Endodermal cell (in vitro differentiated cells): ENCODE measurements around the gene PPAN. TPM values are rescaled to one million over a fixed set of nuclear protein-coding genes. Genes with fewer than 3 reads are reported as not detected.

Source experiments
- DNase-seq: peaks from one replicate; pipeline ENCODE4 v3.0.0-alpha.2; 2017
- H3K27ac ChIP-seq: 2 replicates; pipeline ENCODE4 v1.5.1; 2013; ENCODE audit warnings: mild to moderate bottlenecking, low read depth, low read length, moderate library complexity
- H3K27me3 ChIP-seq: 2 replicates; pipeline ENCODE4 v1.6.1; 2013; ENCODE audit warnings: mild to moderate bottlenecking, low read length, moderate library complexity; ENCODE audit not compliant: insufficient read depth, control insufficient read depth, poor library complexity, severe bottlenecking
- H3K36me3 ChIP-seq: 2 replicates; pipeline ENCODE4 v1.7.0; 2013; ENCODE audit warnings: mild to moderate bottlenecking, low read length, moderate library complexity; ENCODE audit not compliant: control insufficient read depth, insufficient read depth
- H3K4me1 ChIP-seq: one replicate; pipeline ENCODE4 v1.7.0; 2013; ENCODE audit warnings: low read length; ENCODE audit not compliant: control insufficient read depth, insufficient read depth
- H3K4me3 ChIP-seq: 2 replicates; pipeline ENCODE4 v1.5.1; 2013; ENCODE audit warnings: mild to moderate bottlenecking, low read length, moderate library complexity
- H3K9ac ChIP-seq: 2 replicates; pipeline ENCODE4 v1.6.1; 2013; ENCODE audit warnings: mild to moderate bottlenecking, low read length, moderate library complexity; ENCODE audit not compliant: poor library complexity, severe bottlenecking; ENCODE audit errors: extremely low read depth
- H3K9me3 ChIP-seq: 2 replicates; pipeline ENCODE4 v1.6.1; 2013; ENCODE audit warnings: mild to moderate bottlenecking, low read length, moderate library complexity; ENCODE audit not compliant: control insufficient read depth
- H3K27ac Mint-ChIP-seq: 2 replicates; pipeline ENCODE4 v1.8.0; 2020; ENCODE audit warnings: mixed read lengths
- H3K27me3 Mint-ChIP-seq: 2 replicates; pipeline ENCODE4 v1.8.0; 2021; ENCODE audit warnings: mild to moderate bottlenecking, mixed read lengths; ENCODE audit not compliant: insufficient read depth
- H3K36me3 Mint-ChIP-seq: 2 replicates; pipeline ENCODE4 v1.8.0; 2020; ENCODE audit warnings: low read depth, mixed read lengths
- H3K4me1 Mint-ChIP-seq: 2 replicates; pipeline ENCODE4 v1.8.0; 2020; ENCODE audit warnings: mixed read lengths
- H3K4me3 Mint-ChIP-seq: 2 replicates; pipeline ENCODE4 v1.8.0; 2020; ENCODE audit warnings: mild to moderate bottlenecking, moderate library complexity, mixed read lengths
- H3K9me3 Mint-ChIP-seq: 2 replicates; pipeline ENCODE4 v1.8.0; 2020; ENCODE audit warnings: mild to moderate bottlenecking, mixed read lengths
- WGBS, 2 experiments: methylation state at CpG; one replicate each; pipeline versions ENCODE4 v1.1.5 to v1.1.7; 2013; ENCODE audit warnings: missing lambda C conversion rate in 2 of 2, mixed read lengths in 1 of 2; ENCODE audit not compliant: insufficient coverage in 1 of 2, insufficient read length in 1 of 2; 5-methylcytosine and 5-hydroxymethylcytosine counted together
- total RNA-seq, 2 donors: library from RNA; stranded (reverse); fragmentation: NEBNext Ultra II Directional in 1 of 2; extraction: Animal tissue kit (Norgen Biotek cat#: 25700) in 1 of 2; gene quantifications; 2 replicates in 1 of 2; 3 replicates in 1 of 2; pipeline ENCODE4 v1.2.1, GENCODE V29; 2021
- TF ChIP-seq, protein P1 (sequence below): fragments of 200-600 bp; sonication (generic); conservative IDR thresholded peaks from 2 replicates; pipeline ENCODE4 v1.5.0; 2021; ENCODE audit warnings: antibody characterized with exemption, mild to moderate bottlenecking

PPAN gene
- total RNA-seq, 2 donors from 2014 or later, result 40.3 to 54.0 TPM

DNA sequence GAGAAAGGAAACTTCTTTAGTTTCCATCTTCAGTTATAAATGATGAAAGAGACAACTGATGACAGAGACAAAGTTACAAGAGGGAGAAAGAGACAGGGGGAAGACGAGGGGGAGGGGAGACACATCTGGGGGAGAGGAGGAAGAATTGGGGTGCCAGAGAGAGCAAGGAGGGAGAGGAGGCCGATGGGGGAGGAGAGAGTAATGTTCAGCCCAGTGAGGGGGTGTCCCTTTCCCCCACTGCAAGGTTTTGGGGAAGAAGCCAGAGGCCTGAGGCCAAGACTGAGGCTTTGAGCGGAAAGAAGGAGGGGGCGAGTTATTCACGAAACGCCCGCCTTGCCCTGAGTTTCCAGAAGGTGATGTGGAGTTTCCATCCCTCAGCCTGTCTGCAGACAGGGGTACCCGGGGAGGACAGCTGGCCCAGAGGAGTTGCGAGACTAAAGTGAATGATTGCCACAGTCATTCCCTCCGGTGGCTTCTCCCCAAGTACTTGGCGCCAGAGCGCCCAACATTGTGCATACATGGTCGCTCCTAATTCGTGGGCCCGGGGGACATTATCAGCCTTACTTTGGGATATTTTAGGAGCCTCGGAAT lies 558 bp upstream of the PPAN start:
- H3K27me3 ChIP-seq, result no peaks in the 10 kb centered on the region
- peak overlapping the region; percentile 41 for H3K27ac ChIP-seq
- peaks cover 31% of the 10 kb centered on the region for H3K36me3 ChIP-seq
- H3K4me3 Mint-ChIP-seq, result peak overlapping the region; percentile 82
- H3K4me1 ChIP-seq, result peaks cover 3% of the 10 kb centered on the region
- no peaks in the 10 kb centered on the region for H3K9me3 Mint-ChIP-seq
- peaks cover 2% of the 10 kb centered on the region for H3K27me3 Mint-ChIP-seq
- peak overlapping the region; percentile 82 for H3K27ac Mint-ChIP-seq
- H3K4me1 Mint-ChIP-seq, result peaks cover 7% of the 10 kb centered on the region
- no peak overlapping the region for H3K9ac ChIP-seq
- peaks cover 35% of the 10 kb centered on the region for H3K36me3 Mint-ChIP-seq
- peak overlapping the region; percentile 90 for H3K4me3 ChIP-seq
- 63% methylated on average over 13 to 16 of the region's 16 CpGs for WGBS, 2 experiments
- no peaks in the 10 kb centered on the region for H3K9me3 ChIP-seq
- TF ChIP-seq, protein P1, sequence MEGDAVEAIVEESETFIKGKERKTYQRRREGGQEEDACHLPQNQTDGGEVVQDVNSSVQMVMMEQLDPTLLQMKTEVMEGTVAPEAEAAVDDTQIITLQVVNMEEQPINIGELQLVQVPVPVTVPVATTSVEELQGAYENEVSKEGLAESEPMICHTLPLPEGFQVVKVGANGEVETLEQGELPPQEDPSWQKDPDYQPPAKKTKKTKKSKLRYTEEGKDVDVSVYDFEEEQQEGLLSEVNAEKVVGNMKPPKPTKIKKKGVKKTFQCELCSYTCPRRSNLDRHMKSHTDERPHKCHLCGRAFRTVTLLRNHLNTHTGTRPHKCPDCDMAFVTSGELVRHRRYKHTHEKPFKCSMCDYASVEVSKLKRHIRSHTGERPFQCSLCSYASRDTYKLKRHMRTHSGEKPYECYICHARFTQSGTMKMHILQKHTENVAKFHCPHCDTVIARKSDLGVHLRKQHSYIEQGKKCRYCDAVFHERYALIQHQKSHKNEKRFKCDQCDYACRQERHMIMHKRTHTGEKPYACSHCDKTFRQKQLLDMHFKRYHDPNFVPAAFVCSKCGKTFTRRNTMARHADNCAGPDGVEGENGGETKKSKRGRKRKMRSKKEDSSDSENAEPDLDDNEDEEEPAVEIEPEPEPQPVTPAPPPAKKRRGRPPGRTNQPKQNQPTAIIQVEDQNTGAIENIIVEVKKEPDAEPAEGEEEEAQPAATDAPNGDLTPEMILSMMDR, result no peak
- DNase-seq, result no peak

DNA sequence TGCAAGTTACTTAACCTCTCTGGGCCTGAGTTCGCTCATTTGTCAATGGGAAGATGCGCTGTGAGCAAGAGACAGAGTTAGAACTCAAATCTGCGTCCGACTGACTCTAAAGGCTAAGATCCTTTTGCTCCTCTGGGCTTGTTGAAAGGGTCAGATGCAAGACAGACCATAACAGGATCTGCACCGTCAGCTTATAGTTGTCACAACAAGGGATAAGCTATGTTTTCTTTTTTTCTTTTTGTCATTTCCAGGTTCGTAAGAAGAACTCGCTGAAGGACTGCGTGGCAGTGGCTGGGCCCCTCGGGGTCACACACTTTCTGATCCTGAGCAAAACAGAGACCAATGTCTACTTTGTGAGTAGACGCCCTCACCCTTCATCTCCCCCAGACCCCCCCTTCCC lies 1.1 kb downstream of the PPAN start:
- peak overlapping the region; percentile 83 for H3K27ac Mint-ChIP-seq
- no peak overlapping the region for H3K27ac ChIP-seq

DNA sequence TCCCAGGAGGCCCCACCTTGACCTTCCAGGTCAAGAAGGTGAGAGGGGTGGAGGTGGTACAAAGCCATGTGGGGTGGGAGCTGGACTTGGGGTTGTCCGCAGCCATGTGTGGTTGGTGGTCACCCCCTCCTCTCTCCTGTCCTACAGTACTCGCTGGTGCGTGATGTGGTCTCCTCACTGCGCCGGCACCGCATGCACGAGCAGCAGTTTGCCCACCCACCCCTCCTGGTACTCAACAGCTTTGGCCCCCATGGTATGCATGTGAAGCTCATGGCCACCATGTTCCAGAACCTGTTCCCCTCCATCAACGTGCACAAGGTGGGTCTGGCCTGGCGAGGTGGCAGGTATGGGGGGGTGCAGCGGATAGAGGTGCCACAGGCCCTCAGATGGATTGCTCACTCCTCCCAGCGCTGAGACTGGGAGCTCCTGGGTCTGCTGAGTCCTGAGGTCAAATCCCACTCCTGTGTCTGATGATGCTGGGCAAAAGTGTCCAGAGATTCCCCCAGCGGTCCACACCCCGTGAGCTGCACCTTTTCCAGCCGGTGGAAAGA lies 1.7 kb downstream of the PPAN start:
- Histone ChIP-seq H3K27ac (no peak overlapping the region), H3K36me3 (peaks cover 44% of the 10 kb centered on the region), H3K27me3 (no peaks in the 10 kb centered on the region), H3K9me3 (no peaks in the 10 kb centered on the region), H3K9ac (no peak overlapping the region), H3K4me3 (no peak overlapping the region), H3K4me1 (peaks cover 3% of the 10 kb centered on the region)
- DNase-seq, result no peak
- Mint-ChIP-seq H3K4me3 (peak overlapping the region; percentile 82), H3K9me3 (no peaks in the 10 kb centered on the region), H3K36me3 (peaks cover 43% of the 10 kb centered on the region), H3K27me3 (peaks cover 2% of the 10 kb centered on the region), H3K27ac (no peak overlapping the region), H3K4me1 (peaks cover 7% of the 10 kb centered on the region)
- 93 to 98% methylated on average over 5 to 14 of the region's 14 CpGs for WGBS, 2 experiments
- TF ChIP-seq, protein P1, result no peak

More for the DNA sequence above, 1.1 kb downstream of the PPAN start:
- peak overlapping the region; percentile 90 for H3K4me3 ChIP-seq
- Mint-ChIP-seq H3K27me3 (peaks cover 2% of the 10 kb centered on the region), H3K36me3 (peaks cover 43% of the 10 kb centered on the region), H3K4me3 (peak overlapping the region; percentile 82), H3K4me1 (peaks cover 7% of the 10 kb centered on the region), H3K9me3 (no peaks in the 10 kb centered on the region)
- H3K36me3 ChIP-seq, result peaks cover 44% of the 10 kb centered on the region
- peak overlapping the region; percentile 85 for H3K9ac ChIP-seq
- H3K9me3 ChIP-seq, result no peaks in the 10 kb centered on the region
- WGBS, 2 experiments, result 94 to 95% methylated on average over 9 to 10 of the region's 10 CpGs
- TF ChIP-seq, protein P1, result no peak
- DNase-seq, result no peak
- H3K4me1 ChIP-seq, result peaks cover 3% of the 10 kb centered on the region
- H3K27me3 ChIP-seq, result no peaks in the 10 kb centered on the region
